GM19455 (cell line): ENCODE measurements around the gene ZFAND2B.

Source experiments
- ATAC-seq: cut with Tn5 transposase; IDR thresholded peaks from one replicate; pipeline ENCODE4 v1.9.1; 2021; ENCODE audit not compliant: unreplicated experiment

ZFAND2B gene

DNA sequence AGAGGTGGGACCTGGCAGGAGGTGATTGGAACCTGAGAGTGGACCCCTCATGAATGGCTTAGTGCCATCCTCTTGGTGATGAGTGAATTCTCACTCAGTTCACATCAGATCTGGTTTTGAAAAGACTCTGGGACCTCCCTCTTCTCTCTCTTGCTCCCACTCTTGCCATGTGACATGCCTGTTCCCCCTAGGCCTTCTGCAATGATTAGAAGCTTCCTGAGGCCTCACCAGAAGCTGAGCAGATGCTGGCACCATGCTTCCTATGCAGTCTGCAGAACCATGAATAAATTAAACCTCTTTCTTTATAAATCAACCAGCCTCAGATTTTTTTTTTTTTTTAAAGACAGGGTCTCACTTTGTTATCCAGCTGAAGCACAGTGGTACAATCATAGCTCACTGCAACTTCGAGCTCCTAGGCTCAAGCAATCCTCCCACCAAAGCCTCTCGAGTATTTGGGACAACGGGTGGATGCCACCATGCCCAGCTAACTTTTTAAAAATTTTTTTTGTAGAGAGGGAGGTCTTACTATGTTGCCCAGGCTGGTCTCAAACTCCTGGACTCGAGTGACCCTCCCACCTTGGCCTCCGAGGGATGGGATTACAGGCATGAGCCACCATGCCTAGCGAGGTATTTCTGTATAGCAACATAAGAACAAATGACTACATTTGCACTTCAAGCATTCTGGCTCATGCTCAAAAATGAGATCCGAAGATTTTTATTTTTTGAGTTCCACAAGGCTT lies 2.0 kb upstream of the ZFAND2B start:
- no peak for ATAC-seq

DNA sequence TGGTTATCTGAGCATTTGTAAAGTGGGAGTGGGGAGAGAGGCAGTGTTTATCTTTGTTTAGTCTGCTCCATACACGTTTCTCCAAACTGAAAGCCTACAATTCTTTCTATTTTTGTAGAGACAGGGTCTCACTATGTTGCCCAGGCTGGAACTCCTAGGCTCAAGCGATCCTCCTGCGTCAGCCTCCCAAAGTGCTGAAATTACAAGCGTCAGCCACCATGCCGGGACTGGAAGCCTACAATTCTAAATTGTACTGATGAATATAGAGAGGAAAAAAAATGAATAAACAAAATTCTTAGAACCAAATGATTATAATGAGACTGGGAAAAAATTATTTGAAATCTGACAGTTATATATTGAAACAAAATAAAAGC lies 1.4 kb upstream of the ZFAND2B start:
- ATAC-seq: no peak

DNA sequence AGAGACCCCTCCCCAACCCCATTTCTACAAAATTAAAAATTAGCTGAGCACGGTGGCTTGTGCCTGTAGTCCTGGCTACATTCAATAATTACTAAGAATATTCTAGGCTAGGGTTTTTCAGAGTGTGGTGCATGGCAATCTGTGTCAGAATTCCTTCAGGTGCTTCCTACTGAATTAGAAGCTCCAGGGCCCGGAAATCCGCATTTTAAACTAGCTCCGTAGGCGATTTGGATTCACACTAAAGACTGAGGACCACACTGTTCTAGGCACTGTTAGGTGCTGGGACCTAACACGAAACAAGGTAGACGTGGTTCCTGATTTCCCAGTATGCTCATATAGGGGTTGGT lies 628 bp upstream of the ZFAND2B start:
- ATAC-seq: no peak

DNA sequence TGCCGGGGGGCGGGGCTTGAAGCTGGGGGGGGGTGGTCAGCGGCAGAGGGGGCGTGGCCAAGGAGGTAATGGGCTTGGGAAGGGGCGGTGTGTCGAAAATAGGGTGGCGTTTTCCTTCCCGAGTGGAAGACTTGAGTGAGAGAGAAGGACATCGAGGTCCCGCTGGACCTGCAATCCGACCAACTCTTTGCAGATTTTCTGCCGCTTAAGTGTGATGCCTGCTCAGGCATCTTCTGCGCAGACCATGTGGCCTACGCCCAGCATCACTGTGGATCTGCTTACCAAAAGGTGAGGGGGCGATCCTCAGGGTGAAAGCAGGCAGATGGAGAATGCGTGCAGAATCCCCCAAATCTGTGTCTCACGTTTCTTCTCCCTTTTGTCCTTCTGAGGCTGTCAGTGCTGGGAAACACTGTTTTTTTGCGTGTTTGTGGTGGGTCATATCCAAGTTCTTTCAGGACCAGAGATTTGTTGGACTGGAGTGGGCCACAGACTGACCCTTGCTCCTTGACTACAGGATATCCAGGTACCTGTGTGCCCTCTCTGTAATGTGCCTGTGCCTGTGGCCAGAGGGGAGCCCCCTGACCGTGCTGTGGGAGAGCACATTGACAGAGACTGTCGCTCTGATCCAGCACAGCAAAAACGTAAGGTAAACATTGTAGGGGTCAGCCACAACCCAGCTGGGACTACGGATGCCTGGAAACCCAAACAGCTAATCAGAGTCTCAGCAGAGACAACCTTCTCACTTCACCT lies 727 bp downstream of the ZFAND2B start:
- ATAC-seq: no peak

DNA sequence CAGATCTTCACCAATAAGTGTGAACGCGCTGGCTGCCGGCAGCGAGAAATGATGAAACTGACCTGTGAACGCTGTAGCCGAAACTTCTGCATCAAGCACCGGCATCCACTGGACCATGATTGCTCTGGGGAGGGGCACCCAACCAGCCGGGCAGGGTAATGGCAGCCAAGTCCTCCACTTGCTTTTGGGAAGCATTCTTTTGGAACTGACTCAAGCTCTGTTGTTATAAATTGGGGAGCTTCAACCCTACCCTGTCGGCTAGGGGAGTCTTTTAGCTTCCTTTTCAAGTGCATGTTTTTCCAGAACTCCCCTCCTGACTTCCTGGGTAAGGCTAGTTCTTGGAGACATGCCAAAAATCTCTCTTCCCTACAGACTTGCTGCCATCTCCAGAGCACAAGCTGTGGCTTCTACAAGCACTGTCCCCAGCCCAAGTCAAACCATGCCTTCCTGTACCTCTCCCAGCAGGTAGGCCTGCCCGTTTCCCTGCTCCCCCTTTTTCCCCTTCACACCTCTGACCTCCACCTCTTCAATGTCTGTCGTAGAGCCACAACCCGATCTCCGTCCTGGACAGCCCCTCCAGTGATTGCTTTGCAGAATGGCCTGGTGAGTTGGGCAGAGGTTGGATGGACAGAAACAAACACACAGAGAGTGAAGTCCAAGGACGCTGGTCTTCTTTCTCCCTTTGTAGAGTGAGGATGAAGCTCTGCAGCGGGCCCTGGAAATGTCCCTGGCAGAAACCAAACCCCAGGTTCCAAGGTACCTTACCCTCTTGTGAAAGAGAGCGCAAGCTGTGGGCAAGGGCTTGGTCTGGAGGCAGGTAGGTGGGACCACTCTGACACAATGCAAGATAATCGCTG lies 1.5 kb downstream of the ZFAND2B start:
- ATAC-seq: no peak

DNA sequence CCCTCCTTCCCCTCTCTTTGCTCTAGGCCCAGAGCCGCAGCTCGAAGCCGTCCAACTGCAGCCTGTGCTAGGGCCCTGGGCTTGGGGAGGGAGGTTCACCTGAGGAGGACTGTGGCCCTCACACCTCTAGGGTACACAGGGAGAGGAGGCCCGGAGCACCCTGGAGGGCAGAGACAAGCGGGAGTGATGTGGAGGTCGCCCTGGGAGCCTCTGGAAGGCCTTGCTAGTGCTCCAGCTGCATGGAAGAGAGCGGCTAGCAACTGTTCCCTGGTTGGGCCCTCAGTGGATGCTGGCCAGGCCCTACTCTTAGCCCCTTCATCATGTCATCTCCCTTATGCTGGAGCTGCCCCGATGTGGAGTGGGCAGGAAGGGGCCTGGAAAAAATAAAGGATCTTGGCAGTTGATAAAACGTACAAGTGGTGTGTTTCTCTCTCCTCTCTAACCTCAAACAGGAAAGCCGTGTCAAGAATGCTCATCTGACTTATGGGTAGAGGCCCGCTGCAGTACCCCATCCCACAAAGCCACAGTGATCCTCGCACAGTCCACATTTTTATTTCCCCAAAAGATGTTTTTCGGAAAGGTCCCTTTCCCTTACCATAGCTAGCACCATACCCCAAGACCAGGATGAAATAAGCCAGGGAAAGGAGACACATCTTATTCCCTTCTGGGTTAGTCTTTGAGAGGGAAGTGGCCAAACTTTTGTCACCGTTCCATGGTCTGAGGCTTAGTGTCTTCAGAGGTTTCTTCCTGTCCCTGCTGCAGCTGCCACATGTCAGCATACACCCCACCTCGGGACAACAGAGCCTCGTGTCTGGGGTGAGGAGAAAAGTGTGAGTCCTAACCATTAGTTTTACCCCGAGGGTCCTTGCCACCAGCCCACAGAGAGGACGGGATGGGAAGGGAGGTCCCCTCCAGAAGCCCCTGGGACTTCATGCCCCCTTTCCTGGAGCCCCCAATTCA lies 2.9 kb downstream of the ZFAND2B start:
- ATAC-seq: no peak

DNA sequence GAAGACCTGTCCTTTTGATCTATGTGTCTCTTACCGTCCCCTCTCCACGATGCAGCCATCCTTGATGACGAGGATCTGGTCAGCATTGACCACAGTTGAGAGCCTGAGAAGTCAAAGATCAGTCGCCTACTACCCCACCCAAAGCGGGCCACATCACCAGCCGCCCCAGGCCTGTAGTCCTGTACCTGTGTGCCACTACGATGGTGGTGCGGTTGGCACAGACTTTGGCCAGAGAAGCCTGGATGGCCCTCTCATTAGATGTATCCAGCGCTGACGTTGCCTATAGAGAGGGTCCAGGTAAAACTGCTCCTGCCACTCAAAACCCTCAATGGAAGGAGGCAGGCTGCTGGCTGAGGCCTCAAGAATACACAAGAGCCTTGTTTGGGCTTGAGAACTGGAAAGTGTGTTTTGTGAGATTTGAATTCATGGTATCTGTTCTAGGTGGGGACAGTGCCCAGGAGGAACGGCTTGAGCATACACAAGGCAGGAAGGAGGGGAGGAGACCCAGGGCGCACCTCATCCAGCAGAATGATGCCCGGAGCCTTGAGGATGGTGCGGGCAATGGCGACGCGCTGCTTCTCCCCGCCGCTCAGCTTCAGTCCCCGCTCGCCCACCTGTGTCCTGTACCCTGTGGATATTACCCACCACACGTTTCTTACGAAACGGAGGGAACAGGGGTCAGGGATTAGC lies 3.8 kb downstream of the ZFAND2B start:
- ATAC-seq: no peak

DNA sequence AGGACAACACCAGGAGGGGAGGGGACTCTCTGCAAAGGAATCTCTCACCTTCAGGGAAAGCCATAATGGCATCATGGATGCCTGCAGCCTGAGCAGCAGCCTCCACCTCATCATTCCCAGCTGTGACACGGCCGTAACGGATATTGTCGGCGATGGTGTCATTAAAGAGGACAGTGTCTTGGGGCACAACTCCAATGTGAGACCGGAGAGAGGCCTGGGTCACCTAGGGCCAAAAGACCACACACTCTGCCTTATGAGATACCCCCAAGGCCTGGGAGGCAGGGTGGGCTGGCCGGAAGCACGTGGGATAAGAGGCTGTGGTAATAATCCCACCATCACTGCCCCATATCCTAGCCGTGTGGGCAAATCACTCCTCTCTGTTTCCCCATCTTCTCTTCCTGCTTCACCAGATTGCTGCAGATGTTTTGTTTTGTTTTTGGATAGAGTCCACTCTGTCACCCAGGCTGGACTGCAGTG lies 4.3 kb downstream of the ZFAND2B start:
- no peak for ATAC-seq

DNA sequence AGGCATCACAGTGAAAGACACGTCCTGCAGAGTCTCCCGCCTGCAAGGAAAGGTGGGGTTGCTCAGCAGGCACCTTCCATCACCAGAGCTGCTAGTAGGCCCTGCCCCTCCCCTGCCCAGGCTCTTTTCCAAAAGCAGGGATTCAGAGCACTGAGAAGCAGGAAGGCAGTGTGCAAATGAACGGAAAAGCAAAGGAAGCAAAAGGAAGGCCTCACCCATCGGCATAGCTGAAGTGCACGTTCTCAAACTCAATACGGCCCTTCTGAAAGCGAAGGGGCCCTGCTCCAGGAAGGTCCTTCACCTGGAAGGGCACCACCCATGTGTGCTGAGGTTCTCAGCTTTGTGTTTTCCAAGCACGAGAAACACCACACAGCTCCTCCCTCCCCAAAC lies 6.4 kb downstream of the ZFAND2B start:
- ATAC-seq: no peak

DNA sequence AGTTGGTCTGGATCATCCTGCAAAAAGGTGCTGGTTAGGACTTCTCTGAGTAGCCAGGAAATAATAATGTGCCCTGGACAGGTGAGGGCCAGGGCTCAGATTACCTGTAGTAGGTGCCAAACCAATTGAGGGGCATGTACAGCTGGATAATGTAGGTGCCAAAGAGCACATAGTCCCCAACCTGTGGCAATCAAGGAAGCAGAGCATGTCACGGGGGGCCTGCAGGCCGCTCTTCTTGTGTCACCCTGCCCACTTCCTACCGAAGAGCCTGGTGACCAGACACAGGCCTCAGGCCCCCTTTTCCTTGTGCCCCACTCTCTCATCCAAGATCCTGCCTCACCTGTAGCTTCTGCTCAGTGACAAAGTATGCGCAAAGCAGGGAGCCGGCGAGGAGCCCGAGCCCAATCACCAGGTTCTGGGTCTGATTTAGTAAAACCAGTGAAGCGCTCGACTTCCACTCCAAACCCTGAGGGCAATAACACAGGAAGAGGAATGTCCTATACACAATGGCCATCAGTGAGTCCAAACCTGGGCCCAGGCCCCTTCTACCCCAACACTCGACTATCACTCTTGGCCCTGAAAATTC lies 7.0 kb downstream of the ZFAND2B start:
- ATAC-seq: no peak

DNA sequence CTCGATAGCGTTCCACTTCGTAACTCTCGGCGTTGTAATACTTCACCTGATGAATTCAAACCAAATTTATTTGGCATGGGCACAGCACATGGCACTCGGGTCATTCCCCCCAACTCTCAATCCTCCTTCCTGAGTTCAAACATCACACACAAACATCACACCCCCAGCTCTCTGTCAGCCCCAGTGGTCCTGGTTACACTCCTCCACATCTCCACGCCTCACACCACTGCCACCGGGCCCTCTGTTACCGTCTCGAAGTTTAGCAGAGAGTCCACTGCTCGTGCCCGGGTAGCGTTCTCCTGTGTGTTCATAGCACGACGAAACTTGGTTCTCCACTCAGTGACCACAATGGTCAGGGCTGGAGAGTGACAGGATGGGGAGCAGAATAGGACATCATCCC lies 7.6 kb downstream of the ZFAND2B start:
- ATAC-seq: no peak

DNA sequence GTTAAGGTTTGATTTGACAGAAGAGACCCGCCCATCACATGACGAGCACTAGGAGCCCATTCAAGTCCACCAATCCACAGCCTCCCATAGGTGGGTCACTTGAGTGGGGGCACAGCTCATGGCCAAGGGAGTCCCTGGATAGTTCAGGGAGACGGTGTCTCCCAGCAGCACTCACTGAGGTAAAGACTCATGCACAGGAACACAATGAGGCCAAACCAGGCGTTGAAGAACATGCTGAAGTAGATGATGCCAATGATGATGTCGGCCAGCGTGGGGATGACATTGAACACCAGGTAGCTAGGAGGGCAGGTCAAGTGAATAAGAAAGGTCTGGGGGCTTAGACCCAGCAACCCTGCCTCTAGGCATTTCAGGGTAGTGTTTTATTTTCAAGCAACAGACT lies 8.2 kb downstream of the ZFAND2B start:
- no peak for ATAC-seq

DNA sequence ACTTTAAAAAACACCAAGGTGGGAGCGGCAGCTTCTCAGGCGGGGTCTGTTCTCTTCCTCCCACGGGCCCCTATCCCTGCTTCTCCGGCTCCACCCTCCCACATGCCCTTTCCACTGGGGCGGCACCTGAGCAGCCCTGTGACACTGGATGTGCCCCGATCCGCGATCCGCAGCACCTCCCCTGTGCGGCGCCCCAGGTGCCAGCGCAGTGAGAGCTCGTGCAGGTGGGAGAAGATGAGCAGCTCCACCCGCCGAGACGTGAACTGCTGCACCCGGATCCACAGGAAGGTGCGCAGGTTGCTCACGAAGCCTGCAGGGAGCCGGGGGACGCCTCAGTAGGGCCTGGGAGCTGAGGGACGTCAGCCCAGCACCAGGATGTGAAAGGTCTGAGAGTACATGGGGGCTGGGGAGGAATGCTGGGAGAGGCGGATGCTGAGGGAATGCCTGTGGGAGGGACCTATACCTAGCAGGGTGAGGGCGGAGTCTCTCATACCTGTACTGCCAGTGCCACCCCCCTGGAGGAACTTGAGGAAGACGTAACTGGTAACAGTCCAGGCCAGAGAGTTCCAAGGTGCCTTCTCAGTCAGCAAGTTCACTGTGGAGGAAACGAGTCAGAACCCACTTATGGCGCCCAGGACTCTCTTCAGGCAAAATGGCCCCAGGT lies 9.4 kb downstream of the ZFAND2B start:
- no peak for ATAC-seq

DNA sequence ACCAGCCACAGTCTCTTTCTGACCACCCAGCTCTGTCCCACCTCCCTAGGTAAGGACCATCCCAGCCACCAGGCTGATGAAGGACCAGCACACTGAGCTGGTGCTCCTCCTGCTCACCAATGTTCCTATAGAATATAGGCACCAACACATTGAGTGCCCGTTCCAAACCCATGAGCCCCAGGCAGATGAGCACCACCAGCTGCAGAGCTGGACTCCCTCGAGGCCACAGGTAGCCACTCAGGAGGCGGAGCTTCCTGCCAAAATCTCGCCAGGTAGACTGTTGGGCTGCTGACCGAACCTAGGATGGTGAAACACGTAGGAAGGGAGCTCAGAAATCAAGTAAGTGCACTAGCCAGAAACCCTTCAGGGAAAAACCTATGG lies 9.9 kb downstream of the ZFAND2B start:
- ATAC-seq: no peak

DNA sequence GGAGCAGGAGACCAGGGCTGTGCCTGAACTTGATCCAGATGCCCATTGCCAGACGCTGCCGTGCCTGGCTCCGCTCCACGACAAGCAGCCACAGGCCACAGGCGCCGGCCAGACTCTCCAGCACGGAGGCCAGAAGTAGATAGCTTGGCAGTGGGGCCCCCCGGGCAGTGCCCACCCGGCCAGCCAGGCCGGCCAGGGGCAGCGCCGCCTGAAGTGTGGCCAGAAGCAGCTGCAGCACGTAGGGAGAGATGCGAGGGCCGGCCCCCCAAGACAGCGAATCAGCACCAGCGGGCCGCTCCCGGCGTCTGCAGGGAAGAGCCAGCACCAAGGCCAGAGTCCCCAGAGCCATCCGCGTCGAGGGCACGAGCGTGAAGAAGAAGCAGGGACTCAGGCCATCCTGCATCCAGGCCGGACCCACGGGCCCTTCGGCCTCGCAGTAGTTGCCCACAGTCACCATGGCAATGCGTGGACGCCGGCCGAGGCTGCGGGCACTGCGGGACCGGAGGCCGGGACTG lies 11.7 kb downstream of the ZFAND2B start:
- peak; percentile 39 for ATAC-seq

DNA sequence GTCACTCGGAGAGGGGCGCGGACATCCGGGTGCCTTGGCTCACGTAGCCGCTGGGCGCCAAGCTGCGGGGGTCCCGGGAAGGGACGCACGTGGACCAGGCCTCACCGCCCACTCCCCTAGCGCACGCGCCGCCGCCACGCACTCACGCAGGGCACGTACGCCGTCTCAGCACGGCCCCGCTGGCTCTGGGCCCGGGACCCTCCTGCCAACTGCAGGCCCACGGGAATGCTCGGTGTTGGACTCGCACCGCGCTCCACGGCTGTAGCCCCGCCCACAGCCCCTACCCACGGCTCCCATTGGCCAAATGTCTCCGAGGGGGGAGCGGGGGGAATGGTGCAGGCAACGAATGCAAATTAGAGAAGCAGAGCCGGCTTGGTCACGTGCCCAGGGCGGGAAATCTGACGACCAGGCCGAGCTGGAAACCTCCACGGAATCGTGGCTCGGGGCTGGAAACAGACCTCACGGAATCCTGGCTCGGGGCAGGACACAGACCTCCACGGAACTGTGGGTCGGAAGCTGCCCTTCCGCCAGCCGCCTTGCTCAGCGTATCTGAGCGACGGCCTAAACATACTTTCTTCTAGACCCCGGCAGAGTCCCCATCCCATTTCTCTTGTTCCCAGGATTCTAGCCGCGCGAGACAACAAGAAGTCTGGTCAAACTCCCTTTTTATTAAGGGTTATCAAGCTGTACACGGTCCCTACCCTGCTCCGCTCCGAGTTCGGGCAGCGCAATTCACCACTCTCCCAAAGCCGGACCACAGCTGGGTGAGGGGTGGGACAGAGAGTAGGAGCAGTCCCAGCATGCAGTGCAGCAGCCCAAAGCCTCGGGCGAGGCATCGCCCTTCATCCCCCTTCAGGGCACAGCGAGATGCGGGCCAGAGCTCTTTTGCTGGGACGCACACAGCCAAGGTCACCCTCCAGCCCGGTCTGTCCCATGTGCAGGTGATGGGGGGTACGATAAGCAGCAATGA lies 12.4 kb downstream of the ZFAND2B start, which contains the start of gene ABCB6:
ABCB6 (minus strand) TSS at position 227 of the 970 bp plus-strand sequence. CDS start 285 bp downstream, outside the sequence.
- peak; percentile 72 for ATAC-seq

DNA sequence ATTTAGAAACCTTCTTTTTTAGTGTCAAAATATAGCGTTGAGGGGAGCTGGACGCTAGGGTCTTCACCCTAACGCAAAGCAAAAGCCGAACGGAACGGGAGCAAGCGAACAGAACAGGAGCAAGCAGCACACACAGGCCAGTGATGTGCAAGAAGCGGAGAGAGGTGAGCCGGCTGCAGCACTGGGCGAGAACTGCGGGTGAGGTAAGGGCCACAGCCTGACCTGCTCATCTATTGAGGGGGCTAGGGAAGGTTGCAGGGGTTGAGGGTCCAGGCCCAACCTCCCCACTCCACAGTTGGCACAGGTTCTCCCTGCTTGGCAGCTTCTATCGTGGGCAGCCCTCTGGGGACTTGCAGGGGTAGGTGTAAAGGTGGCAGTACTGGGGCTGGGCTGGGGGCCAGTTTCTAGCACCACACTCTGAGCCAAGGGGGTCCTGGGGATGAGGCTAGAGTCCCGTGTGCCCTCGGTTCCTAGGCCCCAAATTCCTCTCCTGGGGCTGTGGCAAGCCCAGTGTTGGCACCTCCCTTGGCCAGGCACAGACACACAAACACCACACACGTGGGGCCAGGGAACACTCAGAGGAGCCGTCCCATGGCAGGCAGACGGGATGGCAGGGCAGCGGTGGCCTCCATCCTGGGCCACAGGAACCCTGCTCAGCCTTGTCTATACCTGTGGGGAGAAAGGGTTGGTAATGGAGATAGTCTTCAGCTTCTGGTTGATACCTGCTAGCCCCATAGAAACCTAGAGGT lies 13.4 kb downstream of the ZFAND2B start:
- ATAC-seq: no peak
